OCI-LY3 (cell line): ENCODE results near the gene ERICH4.
"Not testable (repeated sequence)": the region's sequence is repeated elsewhere in the genome, so short reads cannot be mapped to it uniquely, and the experiment has no call there.

Experiments
- H2AFZ ChIP-seq: fragments of 200-600, 300-600 bp; shearing (Covaris generic); 2 replicates; pipeline ENCODE4 v1.6.0; 2014; ENCODE audit warnings: antibody characterized with exemption, low read depth, low read length
- H3K27ac ChIP-seq: fragments of 200-600, 300-600 bp; sonication (generic); 2 replicates; pipeline ENCODE4 v1.5.1; 2014; ENCODE audit warnings: mild to moderate bottlenecking, low read length, moderate library complexity, mixed read lengths
- H3K27me3 ChIP-seq: fragments of 200-600, 300-600 bp; sonication (generic); 2 replicates; pipeline ENCODE4 v1.6.1; 2014; ENCODE audit warnings: low read depth, low read length, mixed read lengths
- H3K36me3 ChIP-seq: fragments of 200-600, 300-600 bp; sonication (generic); replicated peaks from 2 replicates; pipeline ENCODE3; 2014; ENCODE audit warnings: low read depth, low read length, mixed read lengths
- H3K4me1 ChIP-seq: fragments of 300-600, 200-600 bp; sonication (generic); 2 replicates; pipeline ENCODE4 v1.6.1; 2014; ENCODE audit warnings: low read length, mixed read lengths
- H3K4me2 ChIP-seq: fragments of 200-600, 300-600 bp; sonication (generic); 2 replicates; pipeline ENCODE4 v1.6.1; 2014; ENCODE audit warnings: low read length, mixed read lengths
- H3K4me3 ChIP-seq: fragments of 300-600, 200-600 bp; sonication (generic); 2 replicates; pipeline ENCODE4 v1.5.1; 2014; ENCODE audit warnings: antibody characterized with exemption, mild to moderate bottlenecking, low read length, moderate library complexity
- H3K79me2 ChIP-seq: fragments of 300-600, 200-600 bp; shearing (Covaris generic); 2 replicates; pipeline ENCODE4 v1.6.1; 2014; ENCODE audit warnings: mild to moderate bottlenecking, low read length, mixed read lengths
- H3K9ac ChIP-seq: fragments of 300-600, 200-600 bp; shearing (Covaris generic); 2 replicates; pipeline ENCODE4 v1.6.0; 2014; ENCODE audit warnings: mild to moderate bottlenecking, low read length, moderate library complexity
- H3K9me3 ChIP-seq: fragments of 200-600, 300-600 bp; shearing (Covaris generic); 2 replicates; pipeline ENCODE4 v1.6.1; 2014; ENCODE audit warnings: low read length, mixed read lengths; ENCODE audit not compliant: insufficient read depth
- H4K20me1 ChIP-seq: fragments of 200-600, 300-600 bp; sonication (generic); 2 replicates; pipeline ENCODE4 v1.6.1; 2016; ENCODE audit warnings: low read length, mixed read lengths; ENCODE audit not compliant: insufficient read depth
- CTCF ChIP-seq: fragments of 200-600, 300-600 bp; sonication (generic); IDR thresholded peaks from 2 replicates; pipeline ENCODE4 v1.5.1; 2014; ENCODE audit warnings: antibody characterized with exemption, low read length, low read depth
- EZH2phosphoT487 ChIP-seq: fragments of 200-600 bp; shearing (Covaris generic); IDR thresholded peaks from 2 replicates; pipeline ENCODE4 v1.6.1; 2018; ENCODE audit warnings: antibody characterized with exemption, mixed run types, low read depth

Gene ERICH4

GRCh38 chr19:41430922-41431321 is 12.0 kb upstream of the ERICH4 start:
- H3K79me2 ChIP-seq: no peaks in the 10 kb centered on the region
- no peak overlapping the region for H3K4me3 ChIP-seq
- H3K4me2 ChIP-seq: no peak overlapping the region
- H3K9me3 ChIP-seq: no peaks in the 10 kb centered on the region
- no peaks in the 10 kb centered on the region for H3K4me1 ChIP-seq
- TF ChIP-seq CTCF: no peak
- TF ChIP-seq EZH2phosphoT487: no peak
- H3K27ac ChIP-seq: no peak overlapping the region
- H2AFZ ChIP-seq: no peak overlapping the region
- no peak overlapping the region for H3K9ac ChIP-seq
- H4K20me1 ChIP-seq: no peaks in the 10 kb centered on the region
- H3K27me3 ChIP-seq: no peaks in the 10 kb centered on the region
- H3K36me3 ChIP-seq: peaks cover 23% of the 10 kb centered on the region

- Histone ChIP-seq H3K27me3 (no peaks in the 10 kb centered on the region), H3K4me3 (no peak overlapping the region), H3K27ac (no peak overlapping the region), H3K9ac (no peak overlapping the region), H3K79me2 (no peaks in the 10 kb centered on the region), H3K9me3 (no peaks in the 10 kb centered on the region), H2AFZ (no peak overlapping the region), H4K20me1 (no peaks in the 10 kb centered on the region), H3K36me3 (peaks cover 30% of the 10 kb centered on the region), H3K4me2 (no peak overlapping the region), H3K4me1 (no peaks in the 10 kb centered on the region)
- TF ChIP-seq EZH2phosphoT487 (no peak), CTCF (peak; percentile 28; the same call in 1 of the 2 replicates)
These were observed 11.2 kb upstream of the ERICH4 start for GRCh38 chr19:41431426-41432386.

DNA sequence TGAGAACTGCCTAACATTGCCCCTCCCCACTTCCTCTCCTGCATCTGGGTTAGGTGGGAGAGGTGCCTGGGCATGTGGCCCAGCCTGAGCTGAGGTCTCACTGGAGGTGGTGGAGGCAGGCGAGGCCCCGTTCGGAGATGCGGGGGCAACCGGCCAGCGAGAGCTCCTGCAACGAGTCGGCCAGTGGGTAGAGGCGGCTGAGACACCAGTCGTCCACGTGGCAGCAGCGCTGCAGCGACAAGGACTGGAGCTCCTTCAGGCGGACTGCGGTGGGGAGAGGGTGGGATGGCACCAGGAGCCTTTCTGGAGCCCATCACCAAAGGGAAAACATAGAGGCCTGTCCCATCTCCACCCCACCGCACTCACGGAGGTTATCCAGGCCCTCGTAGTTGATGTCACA is 9.8 kb upstream of the ERICH4 start:
- Histone ChIP-seq H4K20me1 (no peaks in the 10 kb centered on the region), H3K36me3 (peaks cover 36% of the 10 kb centered on the region), H3K4me1 (no peaks in the 10 kb centered on the region), H3K79me2 (peaks cover 5% of the 10 kb centered on the region), H3K27me3 (no peaks in the 10 kb centered on the region), H3K9ac (no peak overlapping the region), H3K4me3 (no peak overlapping the region), H3K4me2 (no peak overlapping the region), H2AFZ (no peak overlapping the region), H3K9me3 (no peaks in the 10 kb centered on the region), H3K27ac (no peak overlapping the region)
- TF ChIP-seq EZH2phosphoT487 (no peak), CTCF (no peak)

- peaks cover 18% of the 10 kb centered on the region for H3K79me2 ChIP-seq
- no peaks in the 10 kb centered on the region for H3K27me3 ChIP-seq
- no peak overlapping the region for H3K27ac ChIP-seq
- H4K20me1 ChIP-seq: no peaks in the 10 kb centered on the region
- H3K36me3 ChIP-seq: peaks cover 34% of the 10 kb centered on the region
- no peak overlapping the region for H3K9ac ChIP-seq
- no peak for TF ChIP-seq CTCF
- no peak for TF ChIP-seq EZH2phosphoT487
- no peak overlapping the region for H3K4me3 ChIP-seq
- no peaks in the 10 kb centered on the region for H3K9me3 ChIP-seq
- peaks cover 7% of the 10 kb centered on the region for H3K4me1 ChIP-seq
- H3K4me2 ChIP-seq: no peak overlapping the region
- no peak overlapping the region for H2AFZ ChIP-seq
These were observed 8.5 kb upstream of the ERICH4 start for GRCh38 chr19:41434450-41434849.

DNA sequence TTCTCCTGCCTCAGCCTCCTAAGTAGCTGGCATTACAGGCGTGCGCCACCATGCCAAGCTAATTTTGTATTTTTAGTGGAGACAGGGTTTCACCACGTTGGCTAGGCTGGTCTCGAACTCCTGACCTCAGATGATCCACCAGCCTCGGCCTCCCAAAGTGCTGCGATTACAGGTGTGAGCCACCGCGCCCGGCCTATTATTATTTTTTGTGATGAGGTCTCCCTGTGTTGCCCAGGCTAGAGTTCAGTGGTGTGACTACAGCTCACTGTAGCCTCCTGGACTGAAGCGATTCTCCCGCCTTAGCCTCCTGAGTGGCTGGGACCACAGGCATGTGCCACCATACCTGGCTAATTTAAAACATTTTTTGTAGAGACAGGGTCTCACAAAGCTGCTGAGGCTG is 7.6 kb upstream of the ERICH4 start:
- H3K79me2 ChIP-seq: peaks cover 20% of the 10 kb centered on the region
- H3K9ac ChIP-seq, H3K4me3 ChIP-seq, H3K27ac ChIP-seq, H3K9me3 ChIP-seq, H3K27me3 ChIP-seq, H3K4me2 ChIP-seq, H2AFZ ChIP-seq, H4K20me1 ChIP-seq: not testable (repeated sequence)
- H3K36me3 ChIP-seq: peaks cover 34% of the 10 kb centered on the region
- H3K4me1 ChIP-seq: peaks cover 12% of the 10 kb centered on the region
